ENCODE results near the gene GPR137B. TPM values are rescaled to one million over a fixed set of nuclear protein-coding genes. Genes with fewer than 3 reads are reported as not detected.

The GPR137B gene
- polyA plus RNA-seq, 1 donor from 2014 or later = 8.2 TPM

DNA sequence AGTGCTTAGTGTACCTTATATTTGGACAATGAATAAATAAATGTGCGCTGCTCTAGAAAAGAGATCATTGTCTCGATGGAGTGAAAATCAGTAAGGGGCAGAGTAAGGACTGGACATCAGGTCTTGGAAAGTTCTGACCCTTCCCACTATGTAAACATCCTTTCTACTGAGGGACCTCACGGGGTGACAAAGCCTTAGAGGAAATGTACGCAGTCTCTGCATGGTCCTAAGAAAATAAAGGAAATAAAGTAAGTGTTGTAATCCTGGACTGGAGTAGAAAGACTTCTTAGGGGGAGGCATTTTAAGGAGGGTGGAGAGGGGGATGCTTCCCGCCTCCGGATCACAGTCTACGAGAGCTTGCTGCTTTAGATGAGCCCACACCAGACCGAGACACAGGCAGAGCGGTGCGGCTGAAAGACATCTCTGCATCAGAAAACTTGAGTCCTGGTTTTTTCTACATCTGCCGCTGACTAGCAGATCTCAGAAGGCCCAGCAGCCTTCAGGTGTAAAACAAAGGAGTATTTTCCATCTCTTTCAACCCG, 22.3 kb upstream of the GPR137B start:
- Histone ChIP-seq H3F3A (ENCODE audit: insufficient read depth, low read length, poor library complexity, severe bottlenecking) (no peaks in the 10 kb centered on the region), H3K9ac (ENCODE audit: low read length) (no peak overlapping the region), H3K79me2 (replicated peaks; ENCODE audit: insufficient read depth, low read length) (no peaks in the 10 kb centered on the region), H3K9me3 (ENCODE audit: low read length) (no peaks in the 10 kb centered on the region), H3K36me3 (ENCODE audit: insufficient read depth, low read length) (no peaks in the 10 kb centered on the region), H3K4me2 (ENCODE audit: low read length) (no peak overlapping the region), H2AFZ (ENCODE audit: low read depth, low read length) (no peak overlapping the region), H3K9me2 (ENCODE audit: insufficient read depth, low read length) (no peaks in the 10 kb centered on the region), H3K27ac (ENCODE audit: low read length) (no peak overlapping the region), H4K20me1 (ENCODE audit: insufficient read depth) (no peaks in the 10 kb centered on the region), H3K27me3 (ENCODE audit: insufficient read depth, low read depth, low read length) (no peaks in the 10 kb centered on the region), H3K4me3 (ENCODE audit: low read length) (no peak overlapping the region)
- TF ChIP-seq EP300 (conservative IDR thresholded peaks at IDR 0.05; ENCODE audit: poor library complexity, severe bottlenecking) = no peak
- no peak for TF ChIP-seq RAD21 (conservative IDR thresholded peaks at IDR 0.05)
- no peak for TF ChIP-seq MXI1 (conservative IDR thresholded peaks at IDR 0.05; ENCODE audit: poor library complexity, severe bottlenecking)
- no peak for TF ChIP-seq EZH2 (IDR thresholded peaks at IDR 0.05; ENCODE audit: borderline replicate concordance, insufficient read depth, low read length, poor library complexity, severe bottlenecking)
- no peak for TF ChIP-seq POLR2AphosphoS5 (IDR thresholded peaks at IDR 0.05)
- TF ChIP-seq CTCF (IDR thresholded peaks at IDR 0.05; ENCODE audit: poor library complexity, severe bottlenecking) = no peak
- TF ChIP-seq, protein P1, sequence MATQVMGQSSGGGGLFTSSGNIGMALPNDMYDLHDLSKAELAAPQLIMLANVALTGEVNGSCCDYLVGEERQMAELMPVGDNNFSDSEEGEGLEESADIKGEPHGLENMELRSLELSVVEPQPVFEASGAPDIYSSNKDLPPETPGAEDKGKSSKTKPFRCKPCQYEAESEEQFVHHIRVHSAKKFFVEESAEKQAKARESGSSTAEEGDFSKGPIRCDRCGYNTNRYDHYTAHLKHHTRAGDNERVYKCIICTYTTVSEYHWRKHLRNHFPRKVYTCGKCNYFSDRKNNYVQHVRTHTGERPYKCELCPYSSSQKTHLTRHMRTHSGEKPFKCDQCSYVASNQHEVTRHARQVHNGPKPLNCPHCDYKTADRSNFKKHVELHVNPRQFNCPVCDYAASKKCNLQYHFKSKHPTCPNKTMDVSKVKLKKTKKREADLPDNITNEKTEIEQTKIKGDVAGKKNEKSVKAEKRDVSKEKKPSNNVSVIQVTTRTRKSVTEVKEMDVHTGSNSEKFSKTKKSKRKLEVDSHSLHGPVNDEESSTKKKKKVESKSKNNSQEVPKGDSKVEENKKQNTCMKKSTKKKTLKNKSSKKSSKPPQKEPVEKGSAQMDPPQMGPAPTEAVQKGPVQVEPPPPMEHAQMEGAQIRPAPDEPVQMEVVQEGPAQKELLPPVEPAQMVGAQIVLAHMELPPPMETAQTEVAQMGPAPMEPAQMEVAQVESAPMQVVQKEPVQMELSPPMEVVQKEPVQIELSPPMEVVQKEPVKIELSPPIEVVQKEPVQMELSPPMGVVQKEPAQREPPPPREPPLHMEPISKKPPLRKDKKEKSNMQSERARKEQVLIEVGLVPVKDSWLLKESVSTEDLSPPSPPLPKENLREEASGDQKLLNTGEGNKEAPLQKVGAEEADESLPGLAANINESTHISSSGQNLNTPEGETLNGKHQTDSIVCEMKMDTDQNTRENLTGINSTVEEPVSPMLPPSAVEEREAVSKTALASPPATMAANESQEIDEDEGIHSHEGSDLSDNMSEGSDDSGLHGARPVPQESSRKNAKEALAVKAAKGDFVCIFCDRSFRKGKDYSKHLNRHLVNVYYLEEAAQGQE (IDR thresholded peaks at IDR 0.05; ENCODE audit: borderline replicate concordance) = no peak

GRCh38 chr1:236120721-236121153, 21.6 kb upstream of the GPR137B start:
- H3K9me3 ChIP-seq (ENCODE audit: low read length) = no peaks in the 10 kb centered on the region
- no peaks in the 10 kb centered on the region for H3F3A ChIP-seq (ENCODE audit: insufficient read depth, low read length, poor library complexity, severe bottlenecking)
- H3K9ac ChIP-seq (ENCODE audit: low read length) = no peak overlapping the region
- H3K36me3 ChIP-seq (ENCODE audit: insufficient read depth, low read length) = no peaks in the 10 kb centered on the region
- no peaks in the 10 kb centered on the region for H4K20me1 ChIP-seq (ENCODE audit: insufficient read depth)
- H3K4me2 ChIP-seq (ENCODE audit: low read length) = no peak overlapping the region
- no peak overlapping the region for H2AFZ ChIP-seq (ENCODE audit: low read depth, low read length)
- H3K4me3 ChIP-seq (ENCODE audit: low read length) = no peak overlapping the region
- no peaks in the 10 kb centered on the region for H3K9me2 ChIP-seq (ENCODE audit: insufficient read depth, low read length)
- H3K27me3 ChIP-seq (ENCODE audit: insufficient read depth, low read depth, low read length) = no peaks in the 10 kb centered on the region
- H3K79me2 ChIP-seq (replicated peaks; ENCODE audit: insufficient read depth, low read length) = no peaks in the 10 kb centered on the region
- H3K27ac ChIP-seq (ENCODE audit: low read length) = no peak overlapping the region
- TF ChIP-seq TAF1 (IDR thresholded peaks at IDR 0.05; ENCODE audit: low read depth) (no peak), MXI1 (conservative IDR thresholded peaks at IDR 0.05; ENCODE audit: poor library complexity, severe bottlenecking) (no peak), EZH2 (IDR thresholded peaks at IDR 0.05; ENCODE audit: borderline replicate concordance, insufficient read depth, low read length, poor library complexity, severe bottlenecking) (no peak), CTCF (IDR thresholded peaks at IDR 0.05; ENCODE audit: poor library complexity, severe bottlenecking) (no peak), RAD21 (conservative IDR thresholded peaks at IDR 0.05) (no peak), SMC3 (conservative IDR thresholded peaks at IDR 0.05; ENCODE audit: poor library complexity) (no peak), EP300 (conservative IDR thresholded peaks at IDR 0.05; ENCODE audit: poor library complexity, severe bottlenecking) (no peak), POLR2AphosphoS5 (IDR thresholded peaks at IDR 0.05) (no peak)
- TF ChIP-seq, protein P1 (IDR thresholded peaks at IDR 0.05; ENCODE audit: borderline replicate concordance) = no peak
